ENCODE measurements around the gene UFSP1.

UFSP1 gene

DNA sequence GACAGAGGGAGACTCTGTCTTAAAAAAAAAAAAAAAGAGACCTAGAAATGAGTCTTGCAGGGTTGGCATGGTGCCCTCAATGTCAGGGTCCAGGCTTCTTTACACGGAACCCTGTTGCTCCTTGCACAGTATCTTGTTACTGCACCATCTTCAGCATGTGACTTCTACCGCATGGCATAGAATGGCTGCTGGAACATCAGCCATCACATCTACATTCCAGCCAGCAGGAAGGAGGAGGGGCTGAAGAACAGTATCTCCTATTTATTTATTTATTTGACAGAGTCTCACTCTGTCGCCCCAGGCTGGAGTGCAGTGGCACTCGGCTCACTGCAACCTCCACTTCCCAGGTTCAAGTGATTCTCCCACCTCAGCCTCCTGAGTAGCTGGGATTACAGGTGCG is 9.9 kb upstream of the UFSP1 start:
- no peak for ATAC-seq (ENCODE audit: insufficient read depth, low read depth)
- no peak for DNase-seq
- Histone ChIP-seq H3K9me3 (ENCODE audit: insufficient read depth, low read length, severe bottlenecking) (no peaks in the 10 kb centered on the region), H3K27ac (ENCODE audit: low read length) (no peak overlapping the region), H3K4me3 (ENCODE audit: low read depth in 1 of 2, low read length in 2 of 2) (no peak overlapping the region), H3K36me3 (ENCODE audit: insufficient read depth, low read length) (no peaks in the 10 kb centered on the region), H3K27me3 (ENCODE audit: insufficient read depth, low read length, poor library complexity) (peaks cover 5% of the 10 kb centered on the region), H2AFZ (ENCODE audit: low read depth, low read length) (no peak overlapping the region), H3K9ac (ENCODE audit: low read depth, low read length) (no peak overlapping the region), H4K20me1 (ENCODE audit: insufficient read depth, low read length) (no peaks in the 10 kb centered on the region), H3K79me2 (ENCODE audit: insufficient read depth, low read length) (no peaks in the 10 kb centered on the region), H3K4me1 (ENCODE audit: insufficient read depth, low read length) (no peaks in the 10 kb centered on the region), H3K4me2 (ENCODE audit: insufficient read depth, low read length) (no peak overlapping the region)
- TF ChIP-seq CTCF (IDR thresholded peaks at IDR 0.05; ENCODE audit: borderline replicate concordance, extremely low read depth, low read length, poor library complexity, severe bottlenecking) (no peak), EZH2 (IDR thresholded peaks at IDR 0.05; ENCODE audit: borderline replicate concordance, low read depth, low read length, severe bottlenecking) (no peak)

DNA sequence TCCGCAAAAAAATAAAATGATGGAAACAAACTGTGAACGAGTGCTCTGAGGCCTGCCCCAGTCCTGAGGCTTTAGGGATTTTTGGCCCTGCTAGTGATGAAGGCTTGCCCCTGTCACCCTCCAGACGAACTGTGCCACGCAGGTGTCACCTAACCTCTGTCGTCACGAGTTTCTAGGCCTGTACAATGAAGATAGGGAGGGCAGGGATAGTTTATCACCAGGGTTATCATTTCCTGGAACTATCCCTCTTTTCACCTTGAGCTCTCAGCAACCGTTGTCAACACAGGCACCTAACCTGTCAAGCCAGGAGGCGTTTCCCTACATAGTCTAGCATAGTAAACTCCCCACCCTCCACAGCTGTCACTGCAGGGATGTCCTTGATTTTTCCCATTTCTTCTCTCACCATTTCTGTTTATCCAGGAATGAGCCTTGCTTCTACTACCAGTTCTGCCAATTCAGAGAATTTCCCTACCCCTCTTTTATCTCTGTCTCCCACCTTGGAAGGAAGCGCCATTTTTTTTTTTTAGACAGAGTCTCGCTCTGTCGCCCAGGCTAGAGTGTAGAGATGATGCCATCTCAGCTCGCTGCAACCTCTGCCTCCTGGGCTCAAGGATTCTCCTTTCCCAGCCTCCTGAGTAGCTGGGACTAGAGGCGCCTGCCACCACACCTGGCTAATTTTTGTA is 8.4 kb upstream of the UFSP1 start:
- no peaks in the 10 kb centered on the region for H3K4me1 ChIP-seq (ENCODE audit: insufficient read depth, low read length)
- H2AFZ ChIP-seq (ENCODE audit: low read depth, low read length): no peak overlapping the region
- TF ChIP-seq EZH2 (IDR thresholded peaks at IDR 0.05; ENCODE audit: borderline replicate concordance, low read depth, low read length, severe bottlenecking) (no peak), CTCF (IDR thresholded peaks at IDR 0.05; ENCODE audit: borderline replicate concordance, extremely low read depth, low read length, poor library complexity, severe bottlenecking) (no peak)
- no peaks in the 10 kb centered on the region for H3K36me3 ChIP-seq (ENCODE audit: insufficient read depth, low read length)
- no peak overlapping the region for H3K4me2 ChIP-seq (ENCODE audit: insufficient read depth, low read length)
- peaks cover 5% of the 10 kb centered on the region for H3K27me3 ChIP-seq (ENCODE audit: insufficient read depth, low read length, poor library complexity)
- H3K4me3 ChIP-seq (ENCODE audit: low read depth in 1 of 2, low read length in 2 of 2): no peak overlapping the region
- H3K9me3 ChIP-seq (ENCODE audit: insufficient read depth, low read length, severe bottlenecking): no peaks in the 10 kb centered on the region
- no peaks in the 10 kb centered on the region for H4K20me1 ChIP-seq (ENCODE audit: insufficient read depth, low read length)
- no peak for DNase-seq
- no peak overlapping the region for H3K27ac ChIP-seq (ENCODE audit: low read length)
- H3K9ac ChIP-seq (ENCODE audit: low read depth, low read length): no peak overlapping the region
- no peaks in the 10 kb centered on the region for H3K79me2 ChIP-seq (ENCODE audit: insufficient read depth, low read length)
- no peak for ATAC-seq (ENCODE audit: insufficient read depth, low read depth)

- Histone ChIP-seq H2AFZ (ENCODE audit: low read depth, low read length) (no peak overlapping the region), H3K9me3 (ENCODE audit: insufficient read depth, low read length, severe bottlenecking) (no peaks in the 10 kb centered on the region), H4K20me1 (ENCODE audit: insufficient read depth, low read length) (no peaks in the 10 kb centered on the region), H3K4me1 (ENCODE audit: insufficient read depth, low read length) (no peaks in the 10 kb centered on the region), H3K4me2 (ENCODE audit: insufficient read depth, low read length) (no peak overlapping the region), H3K27me3 (ENCODE audit: insufficient read depth, low read length, poor library complexity) (peaks cover 4% of the 10 kb centered on the region), H3K9ac (ENCODE audit: low read depth, low read length) (no peak overlapping the region), H3K36me3 (ENCODE audit: insufficient read depth, low read length) (no peaks in the 10 kb centered on the region), H3K79me2 (ENCODE audit: insufficient read depth, low read length) (no peaks in the 10 kb centered on the region), H3K27ac (ENCODE audit: low read length) (no peak overlapping the region), H3K4me3 (ENCODE audit: low read depth in 1 of 2, low read length in 2 of 2) (no peak overlapping the region)
- TF ChIP-seq EZH2 (IDR thresholded peaks at IDR 0.05; ENCODE audit: borderline replicate concordance, low read depth, low read length, severe bottlenecking) (no peak), CTCF (IDR thresholded peaks at IDR 0.05; ENCODE audit: borderline replicate concordance, extremely low read depth, low read length, poor library complexity, severe bottlenecking) (peak; percentile 36)
- no peak for ATAC-seq (ENCODE audit: insufficient read depth, low read depth)
- DNase-seq: no peak
Observed at GRCh38 chr7:100896732-100897608, 7.5 kb upstream of the UFSP1 start.
